K562 (cell line): Measurements from ENCODE around the gene EIF4E1B.

Experiments used
- CAMTA2 ChIP-seq: fragments of 250-450 bp; sonication (Bioruptor Pico); conservative IDR thresholded peaks from 2 replicates; pipeline ENCODE4 v1.5.1; 2022
- CBX5 ChIP-seq: IDR thresholded peaks from 2 replicates; pipeline ENCODE4 v1.6.1; 2014; ENCODE audit warnings: low read depth, borderline replicate concordance
- EGR1 ChIP-seq: fragments of 450-650 bp; conservative IDR thresholded peaks from 2 replicates; pipeline ENCODE4 v1.6.1; 2017; ENCODE audit warnings: mild to moderate bottlenecking
- NR3C1 ChIP-seq: sonication (generic); formaldehyde crosslinking; IDR thresholded peaks from 2 replicates; pipeline ENCODE4 v1.8.1; 2022; ENCODE audit warnings: missing genetic modification reagents
- PCBP2 ChIP-seq: fragments of 200-400 bp; formaldehyde crosslinking; IDR thresholded peaks from 2 replicates; pipeline ENCODE4 v1.6.1; 2018; ENCODE audit warnings: low read length, low read depth, mild to moderate bottlenecking, moderate library complexity; ENCODE audit not compliant: poor library complexity, severe bottlenecking
- TF ChIP-seq, protein P1 (sequence below): sonication (generic); formaldehyde crosslinking; IDR thresholded peaks from 2 replicates; pipeline ENCODE4 v1.9.0; 2022; ENCODE audit warnings: mild to moderate bottlenecking, missing genetic modification reagents

DNA sequence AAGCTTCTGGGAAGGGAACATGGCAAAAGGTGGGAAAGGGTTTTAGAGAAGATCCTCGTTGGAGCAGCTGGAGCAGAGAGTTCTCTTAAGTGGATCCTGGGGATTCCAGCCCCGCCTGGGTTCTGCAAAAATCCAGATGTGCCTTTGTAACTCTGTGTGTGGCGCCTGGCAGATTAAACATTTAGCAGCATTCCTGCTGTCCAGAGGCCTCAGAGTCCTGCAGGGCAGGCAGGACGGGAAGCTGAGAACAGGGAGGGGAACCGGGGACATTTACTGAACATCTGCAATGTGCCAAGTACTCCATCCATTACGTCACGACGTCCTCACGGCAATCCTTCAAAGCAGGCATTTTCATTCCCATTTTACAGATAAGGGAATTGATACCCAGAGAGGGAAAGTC, 6.0 kb downstream of the EIF4E1B start:
- TF ChIP-seq, protein P1, sequence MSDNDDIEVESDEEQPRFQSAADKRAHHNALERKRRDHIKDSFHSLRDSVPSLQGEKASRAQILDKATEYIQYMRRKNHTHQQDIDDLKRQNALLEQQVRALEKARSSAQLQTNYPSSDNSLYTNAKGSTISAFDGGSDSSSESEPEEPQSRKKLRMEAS (CRISPR knock-in tag): no peak
- TF ChIP-seq EGR1: no peak
- no peak for TF ChIP-seq CAMTA2 (CRISPR knock-in tag)
- no peak for TF ChIP-seq NR3C1 (CRISPR knock-in tag)
- no peak for TF ChIP-seq CBX5
- TF ChIP-seq PCBP2: no peak
